Thymus (tissue), 11 donors: ENCODE results near the gene OR14C36. TPM values are rescaled to one million over a fixed set of nuclear protein-coding genes. Genes with fewer than 3 reads are reported as not detected.

Experiments
- DNase-seq, 9 donors: peaks; one replicate each; pipeline ENCODE4 v3.0.0-alpha.2; 2013; ENCODE audit warnings: low spot score in 9 of 9, low read depth in 6 of 9, missing footprints in 1 of 9
- H3K27ac ChIP-seq, 2 donors: one replicate each; pipeline ENCODE4 v1.5.1; 2013; ENCODE audit warnings: control low read depth in 1 of 2, low read depth in 1 of 2, low read length in 1 of 2, mild to moderate bottlenecking in 1 of 2, moderate library complexity in 1 of 2
- H3K27me3 ChIP-seq, 2 donors: one replicate each; pipeline ENCODE4 v1.5.1; 2013; ENCODE audit warnings: low read length in 1 of 2; ENCODE audit not compliant: control insufficient read depth in 2 of 2, insufficient read depth in 1 of 2
- H3K36me3 ChIP-seq, 2 donors: one replicate each; pipeline ENCODE4 v1.5.1; 2013; ENCODE audit warnings: low read length in 1 of 2, mild to moderate bottlenecking in 1 of 2, moderate library complexity in 1 of 2; ENCODE audit not compliant: control insufficient read depth in 2 of 2, insufficient read depth in 2 of 2
- H3K4me1 ChIP-seq, 2 donors: one replicate each; pipeline ENCODE4 v1.5.1; 2013; ENCODE audit warnings: low read length in 2 of 2; ENCODE audit not compliant: control insufficient read depth in 2 of 2, insufficient read depth in 2 of 2
- H3K4me3 ChIP-seq, 2 donors: one replicate each; pipeline ENCODE4 v1.5.1; 2013; ENCODE audit warnings: low read length in 2 of 2, control low read depth in 1 of 2, mild to moderate bottlenecking in 1 of 2
- H3K9me3 ChIP-seq, 2 donors: one replicate each; pipeline ENCODE4 v1.5.1; 2013; ENCODE audit warnings: low read length in 1 of 2, mild to moderate bottlenecking in 1 of 2; ENCODE audit not compliant: control insufficient read depth in 2 of 2, insufficient read depth in 1 of 2
- WGBS: extraction: QIAGEN DNeasy Blood & Tissue Kit; methylation state at CpG from one replicate; pipeline ENCODE4 v1.1.7; 2013; 5-methylcytosine and 5-hydroxymethylcytosine counted together
- polyA plus RNA-seq: library from polyadenylated mRNA; stranded (reverse); fragments of 200-250 nt; gene quantifications from one replicate; pipeline ENCODE4 v1.2.3, GENCODE V29; 2013
- total RNA-seq: library from RNA; stranded (reverse); fragments of 120-200 nt; gene quantifications from one replicate; pipeline ENCODE4 v1.2.4, GENCODE V29; 2013
- donor health status: healthy.

Gene OR14C36
- total and polyA plus RNA-seq, 2 donors: 0.07 TPM; not detected in 1

- Histone ChIP-seq H3K27me3 (no peaks in the 10 kb centered on the region), H3K4me3 (no peak within 1 kb of the TSS), H3K27ac (no peak within 1 kb of the TSS), H3K9me3 (no peaks in the 10 kb centered on the region), H3K4me1 (no peaks in the 10 kb centered on the region), H3K36me3 (no peaks in the 10 kb centered on the region)
- WGBS: 53% methylated on average over 3 of the region's 3 CpGs
- no peak for DNase-seq
Observed at GRCh38 chr1:248361121-248361715, 12.6 kb downstream of the OR14C36 start, which contains the start of gene OR2T4. TSS of gene OR2T4 (plus strand) at chr1:248361665. CDS start at chr1:248361665, 0 bp downstream.

- Histone ChIP-seq H3K27me3 (no peaks in the 10 kb centered on the region), H3K9me3 (no peaks in the 10 kb centered on the region), H3K4me1 (no peaks in the 10 kb centered on the region), H3K36me3 (no peaks in the 10 kb centered on the region), H3K4me3 (no peak overlapping the region), H3K27ac (no peak overlapping the region)
- DNase-seq: no peak
Observed at GRCh38 chr1:248366609-248367008, 18.0 kb downstream of the OR14C36 start.

- Histone ChIP-seq H3K4me3 (no peak overlapping the region), H3K27me3 (no peaks in the 10 kb centered on the region), H3K9me3 (peaks cover 0 to 10% of the 10 kb centered on the region in 2 donors), H3K27ac (no peak overlapping the region), H3K4me1 (no peaks in the 10 kb centered on the region), H3K36me3 (no peaks in the 10 kb centered on the region)
- 23% methylated on average over 5 of the region's 5 CpGs for WGBS
- no peak for DNase-seq
Observed at GRCh38 chr1:248372394-248372793, 23.8 kb downstream of the OR14C36 start.

- 92% methylated on average over 4 of the region's 4 CpGs for WGBS
- H3K9me3 ChIP-seq: peaks cover 0 to 10% of the 10 kb centered on the region in 2 donors
- H3K27ac ChIP-seq: no peak overlapping the region
- no peaks in the 10 kb centered on the region for H3K27me3 ChIP-seq
- no peaks in the 10 kb centered on the region for H3K36me3 ChIP-seq
- no peak overlapping the region for H3K4me3 ChIP-seq
- no peaks in the 10 kb centered on the region for H3K4me1 ChIP-seq
- no peak for DNase-seq
Observed at GRCh38 chr1:248373761-248374160, 25.2 kb downstream of the OR14C36 start.

- H3K4me1 ChIP-seq: no peaks in the 10 kb centered on the region
- H3K27ac ChIP-seq: no peak within 1 kb of the TSS
- no peaks in the 10 kb centered on the region for H3K27me3 ChIP-seq
- DNase-seq: no peak
- peaks cover 0 to 10% of the 10 kb centered on the region in 2 donors for H3K9me3 ChIP-seq
- H3K36me3 ChIP-seq: no peaks in the 10 kb centered on the region
- no peak within 1 kb of the TSS for H3K4me3 ChIP-seq
Observed at GRCh38 chr1:248375446-248375845, 26.9 kb downstream of the OR14C36 start, which contains the start of gene OR2T6. TSS of gene OR2T6 (plus strand) at chr1:248375746. CDS start at chr1:248387609, 11,863 bp downstream.

- H3K27ac ChIP-seq: no peak overlapping the region
- H3K36me3 ChIP-seq: no peaks in the 10 kb centered on the region
- H3K4me3 ChIP-seq: no peak overlapping the region
- H3K9me3 ChIP-seq: peaks cover 0 to 10% of the 10 kb centered on the region in 2 donors
- no peaks in the 10 kb centered on the region for H3K27me3 ChIP-seq
- no peak for DNase-seq
- no peaks in the 10 kb centered on the region for H3K4me1 ChIP-seq
- WGBS: 84% methylated on average over 3 of the region's 3 CpGs
Observed at GRCh38 chr1:248376916-248377315, 28.3 kb downstream of the OR14C36 start.

GRCh38 chr1:248380854-248381253 is 32.3 kb downstream of the OR14C36 start:
- WGBS: 97% methylated on average over 3 of the region's 3 CpGs
- H3K4me1 ChIP-seq: no peaks in the 10 kb centered on the region

GRCh38 chr1:248388426-248388825 is 39.9 kb downstream of the OR14C36 start:
- no peak overlapping the region for H3K4me3 ChIP-seq
- no peak overlapping the region for H3K27ac ChIP-seq
- no peaks in the 10 kb centered on the region for H3K9me3 ChIP-seq
- no peak for DNase-seq
- H3K4me1 ChIP-seq: no peaks in the 10 kb centered on the region
- H3K27me3 ChIP-seq: no peaks in the 10 kb centered on the region
- no peaks in the 10 kb centered on the region for H3K36me3 ChIP-seq
- WGBS: 9% methylated on average over 2 of the region's 2 CpGs

More at GRCh38 chr1:248380854-248381253, 32.3 kb downstream of the OR14C36 start:
- H3K27ac ChIP-seq: no peak overlapping the region
- no peak for DNase-seq
- no peaks in the 10 kb centered on the region for H3K36me3 ChIP-seq
- H3K4me3 ChIP-seq: no peak overlapping the region
- H3K9me3 ChIP-seq: no peaks in the 10 kb centered on the region
- no peaks in the 10 kb centered on the region for H3K27me3 ChIP-seq

- H3K27me3 ChIP-seq: no peaks in the 10 kb centered on the region
- no peaks in the 10 kb centered on the region for H3K36me3 ChIP-seq
- WGBS: 89% methylated on average over 2 of the region's 2 CpGs
- no peak for DNase-seq
- no peak overlapping the region for H3K27ac ChIP-seq
- H3K4me3 ChIP-seq: no peak overlapping the region
- H3K4me1 ChIP-seq: no peaks in the 10 kb centered on the region
- no peaks in the 10 kb centered on the region for H3K9me3 ChIP-seq
Observed at GRCh38 chr1:248393050-248393449, 44.5 kb downstream of the OR14C36 start.
